ENCODE measurements around the gene ESYT2.

Gene ESYT2

GRCh38 chr7:158802535-158803366, 26.6 kb downstream of the ESYT2 start:
- FAIRE-seq = no peak

DNA sequence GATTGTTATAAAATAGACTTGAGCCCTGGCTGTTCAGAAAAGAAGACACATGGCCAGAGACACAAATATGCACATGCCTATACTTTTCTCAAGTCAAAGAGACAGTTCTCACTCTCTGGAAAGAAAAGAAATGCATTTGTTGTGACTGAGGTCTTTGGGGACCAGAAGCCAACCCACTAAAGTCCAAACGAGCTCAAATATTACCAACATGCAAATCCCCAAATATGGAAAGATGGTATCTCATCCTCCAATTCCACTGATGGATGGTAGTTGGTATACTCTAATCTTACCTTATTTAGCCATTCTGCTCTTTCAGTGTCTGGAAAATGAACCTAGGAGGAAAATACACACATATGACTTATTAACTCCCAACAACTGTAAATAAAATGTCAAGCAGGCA, 30.6 kb downstream of the ESYT2 start:
- FAIRE-seq = no peak

GRCh38 chr7:158796667-158797066, 32.6 kb downstream of the ESYT2 start:
- no peak for FAIRE-seq

GRCh38 chr7:158795272-158795671, 34.0 kb downstream of the ESYT2 start:
- no peak for FAIRE-seq

GRCh38 chr7:158791107-158791506, 38.2 kb downstream of the ESYT2 start:
- no peak for FAIRE-seq

- FAIRE-seq = no peak
Observed at GRCh38 chr7:158789842-158790241, 39.5 kb downstream of the ESYT2 start.

- no peak for FAIRE-seq
Observed at GRCh38 chr7:158786898-158787297, 42.4 kb downstream of the ESYT2 start.

DNA sequence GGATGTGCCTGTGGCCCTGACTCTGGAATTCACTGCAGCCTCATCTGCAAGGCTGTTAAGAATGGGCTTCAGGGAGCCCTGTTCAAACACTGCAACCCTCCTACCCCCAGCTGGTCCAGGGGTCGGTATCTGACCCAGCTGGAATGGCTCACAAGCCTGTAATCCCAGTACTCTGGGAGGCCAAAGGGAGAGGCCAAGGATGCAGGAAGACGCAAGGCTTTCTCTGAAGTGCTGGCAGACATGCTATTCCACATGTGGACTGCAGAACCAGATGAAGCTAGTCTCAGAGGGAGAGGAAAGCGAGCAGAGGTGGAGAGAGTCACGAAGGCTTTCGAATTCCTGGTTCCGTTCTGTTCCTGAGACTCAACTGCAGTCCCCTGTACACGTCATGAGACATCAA, 45.0 kb downstream of the ESYT2 start:
- no peak for FAIRE-seq

GRCh38 chr7:158783595-158783994, 45.7 kb downstream of the ESYT2 start:
- no peak for FAIRE-seq

DNA sequence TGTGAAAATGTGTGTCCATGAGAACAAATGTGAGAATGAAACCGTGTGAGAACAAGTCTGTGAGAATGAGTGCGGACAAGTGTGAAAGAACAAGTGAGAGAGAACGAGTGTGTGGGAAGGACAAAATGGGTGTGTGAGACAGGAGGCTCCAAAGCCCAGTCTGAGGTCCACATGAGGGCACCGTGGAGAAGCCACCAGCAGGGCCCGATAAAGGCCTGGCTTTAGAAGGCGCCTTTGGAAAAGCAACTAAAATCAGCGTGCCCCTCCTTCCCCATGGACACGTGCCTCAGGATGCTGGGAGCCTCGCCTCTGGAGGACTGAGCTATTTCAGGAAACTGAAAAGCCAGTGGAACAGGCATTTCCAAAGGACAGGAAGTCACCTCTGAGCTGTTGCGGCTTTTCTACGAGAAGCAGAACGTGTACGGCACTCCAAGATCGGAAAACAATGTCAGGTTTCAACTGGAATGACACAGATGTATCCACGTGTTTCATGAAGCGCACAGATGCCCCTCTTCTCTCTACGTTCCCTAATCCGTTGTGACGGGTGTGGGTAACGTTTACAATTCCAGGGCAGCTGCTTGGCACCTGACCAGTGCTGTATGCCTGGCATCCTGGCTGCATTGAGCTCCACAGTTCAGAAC, 46.4 kb downstream of the ESYT2 start:
- no peak for FAIRE-seq

GRCh38 chr7:158781974-158782664, 47.2 kb downstream of the ESYT2 start:
- FAIRE-seq = no peak

GRCh38 chr7:158781217-158781973, 47.9 kb downstream of the ESYT2 start:
- no peak for FAIRE-seq

GRCh38 chr7:158779061-158780000, 50.0 kb downstream of the ESYT2 start:
- FAIRE-seq = no peak

DNA sequence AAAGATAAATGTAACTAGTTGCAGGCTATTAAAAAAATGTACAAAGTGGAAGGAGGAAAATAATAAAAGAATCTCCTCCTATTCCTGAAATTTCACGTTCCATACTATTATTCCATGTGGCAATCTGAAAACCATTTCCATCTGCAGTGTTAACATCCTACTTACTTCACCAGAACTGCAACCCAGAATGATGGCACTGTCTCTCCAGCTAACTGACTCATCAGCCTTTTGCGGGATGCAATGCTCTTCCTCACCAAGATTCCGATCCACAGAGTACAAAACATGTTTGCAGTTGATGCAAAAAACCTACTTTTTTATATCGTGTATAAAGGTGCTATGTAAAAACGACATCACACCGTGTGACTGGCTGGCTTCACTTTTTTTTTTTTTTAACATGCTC, 50.8 kb downstream of the ESYT2 start:
- no peak for FAIRE-seq

- FAIRE-seq = no peak
Observed at GRCh38 chr7:158777793-158778192, 51.5 kb downstream of the ESYT2 start.

GRCh38 chr7:158776474-158776873, 52.8 kb downstream of the ESYT2 start:
- no peak for FAIRE-seq

DNA sequence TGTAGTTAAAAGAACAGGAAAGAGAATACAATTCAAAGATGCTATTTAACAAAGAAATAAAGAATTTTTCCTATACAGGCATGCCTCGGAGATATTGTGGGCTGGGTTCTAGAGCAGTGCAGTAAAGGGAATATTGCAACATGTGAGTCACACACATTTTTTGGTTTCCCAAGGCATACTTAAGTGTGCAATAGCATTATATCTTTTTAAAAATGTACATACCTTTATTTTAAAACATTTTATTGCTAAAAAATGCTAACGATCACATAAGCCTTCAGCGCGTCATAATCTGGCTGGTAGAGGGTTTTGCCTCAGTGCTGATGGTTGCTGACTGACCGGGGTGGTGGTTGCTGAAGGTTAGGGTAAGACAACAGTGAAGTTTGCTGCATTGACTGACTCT, 54.4 kb downstream of the ESYT2 start:
- no peak for FAIRE-seq

DNA sequence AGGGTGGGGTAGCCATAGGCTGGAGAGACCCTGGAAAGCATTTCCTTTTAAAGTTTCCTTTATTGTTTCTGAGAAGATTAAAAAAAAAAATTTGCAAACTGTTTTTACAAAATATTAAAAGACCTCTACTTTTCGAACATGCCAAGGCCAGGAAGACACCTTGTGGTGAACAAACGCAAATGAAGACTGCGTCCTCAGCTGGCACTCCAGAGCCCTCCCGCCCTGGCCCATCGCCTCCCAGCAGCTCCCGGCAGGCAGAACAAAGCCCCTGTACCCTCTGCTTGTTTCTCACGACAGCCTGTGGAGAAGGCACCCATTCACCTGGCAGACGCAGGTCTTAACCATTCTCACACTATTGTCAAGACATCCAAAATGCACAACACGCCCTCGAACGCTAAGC, 56.4 kb downstream of the ESYT2 start:
- FAIRE-seq = no peak

- FAIRE-seq = no peak
Observed at GRCh38 chr7:158771213-158771834, 58.0 kb downstream of the ESYT2 start.

- no peak for FAIRE-seq
Observed at GRCh38 chr7:158767707-158768106, 61.6 kb downstream of the ESYT2 start.

GRCh38 chr7:158766570-158767281, 62.6 kb downstream of the ESYT2 start:
- FAIRE-seq = no peak
